GM12875 (cell line): ENCODE data around the gene POLD4.

Experiments
- H3K4me3 ChIP-seq: one replicate; pipeline ENCODE4 v1.5.1; 2011; ENCODE audit warnings: low read depth, low read length, control low read depth
- TF ChIP-seq, protein P1 (sequence below): IDR thresholded peaks from 2 replicates; pipeline ENCODE4 v1.5.1; 2011; ENCODE audit warnings: low read depth, mild to moderate bottlenecking, control low read depth, inconsistent platforms, low read length, moderate library complexity, borderline replicate concordance; ENCODE audit not compliant: insufficient read depth

POLD4 gene

GRCh38 chr11:67393437-67393836 lies 40.1 kb upstream of the POLD4 start:
- TF ChIP-seq, protein P1, sequence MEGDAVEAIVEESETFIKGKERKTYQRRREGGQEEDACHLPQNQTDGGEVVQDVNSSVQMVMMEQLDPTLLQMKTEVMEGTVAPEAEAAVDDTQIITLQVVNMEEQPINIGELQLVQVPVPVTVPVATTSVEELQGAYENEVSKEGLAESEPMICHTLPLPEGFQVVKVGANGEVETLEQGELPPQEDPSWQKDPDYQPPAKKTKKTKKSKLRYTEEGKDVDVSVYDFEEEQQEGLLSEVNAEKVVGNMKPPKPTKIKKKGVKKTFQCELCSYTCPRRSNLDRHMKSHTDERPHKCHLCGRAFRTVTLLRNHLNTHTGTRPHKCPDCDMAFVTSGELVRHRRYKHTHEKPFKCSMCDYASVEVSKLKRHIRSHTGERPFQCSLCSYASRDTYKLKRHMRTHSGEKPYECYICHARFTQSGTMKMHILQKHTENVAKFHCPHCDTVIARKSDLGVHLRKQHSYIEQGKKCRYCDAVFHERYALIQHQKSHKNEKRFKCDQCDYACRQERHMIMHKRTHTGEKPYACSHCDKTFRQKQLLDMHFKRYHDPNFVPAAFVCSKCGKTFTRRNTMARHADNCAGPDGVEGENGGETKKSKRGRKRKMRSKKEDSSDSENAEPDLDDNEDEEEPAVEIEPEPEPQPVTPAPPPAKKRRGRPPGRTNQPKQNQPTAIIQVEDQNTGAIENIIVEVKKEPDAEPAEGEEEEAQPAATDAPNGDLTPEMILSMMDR: no peak
- no peak overlapping the region for H3K4me3 ChIP-seq

GRCh38 chr11:67392183-67392715 lies 38.9 kb upstream of the POLD4 start:
- H3K4me3 ChIP-seq: peak overlapping the region; percentile 93
- TF ChIP-seq, protein P1: no peak

GRCh38 chr11:67391304-67392182 lies 38.2 kb upstream of the POLD4 start, which contains the start of gene RAD9A:
RAD9A (plus strand) TSS chr11:67391986; CDS start chr11:67392045, 59 bp downstream.
- TF ChIP-seq, protein P1: no peak
- H3K4me3 ChIP-seq: peak within 1 kb of the TSS; percentile 93

- TF ChIP-seq, protein P1: no peak
- peak overlapping the region; percentile 93 for H3K4me3 ChIP-seq
These were observed 37.6 kb upstream of the POLD4 start for GRCh38 chr11:67390947-67391303.

DNA sequence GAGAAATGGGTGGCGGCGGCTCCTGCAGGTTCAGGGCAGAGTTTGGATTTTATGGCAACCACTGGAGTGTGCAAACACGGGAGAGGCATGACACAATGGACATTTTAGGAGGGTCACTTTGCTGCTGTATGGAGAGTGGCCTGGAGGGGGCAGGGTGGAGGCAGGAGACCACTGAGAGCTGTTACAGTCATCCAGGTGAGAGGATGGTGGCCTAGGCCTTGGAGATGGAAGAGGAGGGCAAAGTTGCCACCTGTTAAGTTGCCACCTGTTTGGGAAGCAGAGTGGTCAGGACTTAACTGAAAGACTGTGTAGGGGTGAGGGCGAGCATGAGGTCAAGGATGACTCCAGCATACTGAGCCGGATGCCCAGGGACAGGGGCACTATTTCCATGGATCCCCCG lies 36.1 kb upstream of the POLD4 start:
- no peak overlapping the region for H3K4me3 ChIP-seq
- TF ChIP-seq, protein P1: peak; percentile 72

DNA sequence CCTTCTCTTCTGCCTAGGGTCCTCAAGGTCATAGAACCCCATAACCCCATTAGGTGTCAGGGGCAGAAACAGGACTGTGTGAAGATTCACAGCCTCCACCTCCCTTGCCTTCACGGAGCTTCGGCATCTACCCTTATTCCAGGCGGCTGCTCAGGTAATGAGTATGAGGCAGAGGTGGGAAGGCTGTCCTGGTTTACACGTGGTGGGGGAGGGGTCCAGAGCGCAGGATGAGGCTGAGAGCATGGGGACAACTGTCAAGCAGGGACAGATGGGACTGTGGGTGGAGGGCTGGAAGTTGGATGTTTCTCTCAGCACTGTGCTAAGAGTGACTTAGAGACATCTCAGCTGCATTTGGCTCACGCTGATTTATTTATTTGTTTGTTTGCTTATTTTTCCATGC lies 34.2 kb upstream of the POLD4 start:
- no peak overlapping the region for H3K4me3 ChIP-seq
- TF ChIP-seq, protein P1: no peak

GRCh38 chr11:67387069-67387468 lies 33.7 kb upstream of the POLD4 start:
- TF ChIP-seq, protein P1: no peak
- no peak overlapping the region for H3K4me3 ChIP-seq
